Esophagus muscularis mucosa (tissue), 4 donors: ENCODE data around the gene ATF4. TPM values are rescaled to one million over a fixed set of nuclear protein-coding genes. Genes with fewer than 3 reads are reported as not detected.

ENCODE experiments used
- DNase-seq: peaks from one replicate; pipeline ENCODE4 v3.0.0-alpha.2; 2017; ENCODE audit errors: extremely low spot score
- H3K27ac ChIP-seq, 4 donors: fragments of 200-600 bp; sonication (generic); replicated peaks in 1 of 4; 1 replicate in 3 of 4; 2 replicates in 1 of 4; pipeline ENCODE4 v1.5.1; 2016 to 2019; ENCODE audit warnings: mild to moderate bottlenecking in 1 of 4
- H3K27me3 ChIP-seq, 4 donors: fragments of 200-600 bp; sonication (generic); one replicate each; pipeline versions ENCODE4 v1.5.1 to v1.6.0; 2016 to 2019
- H3K36me3 ChIP-seq, 4 donors: fragments of 200-600 bp; sonication (generic); one replicate each; pipeline ENCODE4 v1.5.1; 2016 to 2019
- H3K4me1 ChIP-seq, 4 donors: fragments of 200-600 bp; sonication (generic); one replicate each; pipeline ENCODE4 v1.5.1; 2016 to 2019
- H3K4me3 ChIP-seq, 4 donors: fragments of 200-600 bp; sonication (generic); 1 replicate in 2 of 4; 2 replicates in 2 of 4; pipeline ENCODE4 v1.5.1; 2016 to 2019; ENCODE audit warnings: mild to moderate bottlenecking in 4 of 4, moderate library complexity in 1 of 4
- H3K9me3 ChIP-seq, 4 donors: fragments of 200-600 bp; sonication (generic); 1 replicate in 3 of 4; 2 replicates in 1 of 4; pipeline ENCODE4 v1.5.1; 2016 to 2019
- CTCF ChIP-seq, 3 experiments: fragments of 200-600 bp in 2 of 3; fragments of 450-650 bp in 1 of 3; sonication (generic) in 2 of 3; IDR thresholded peaks; one replicate each; pipeline ENCODE4 v1.5.1; 2017 to 2019; ENCODE audit warnings: antibody characterized with exemption in 3 of 3, mild to moderate bottlenecking in 2 of 3, moderate library complexity in 1 of 3
- EP300 ChIP-seq: sonication (generic); formaldehyde crosslinking; IDR thresholded peaks from one replicate; pipeline ENCODE4 v1.6.1; 2017; ENCODE audit warnings: antibody characterized with exemption
- POLR2A ChIP-seq: fragments of 450-650 bp; IDR thresholded peaks from one replicate; pipeline ENCODE4 v1.6.1; 2017; ENCODE audit warnings: antibody characterized with exemption, moderate library complexity, mild to moderate bottlenecking, low read depth
- POLR2AphosphoS5 ChIP-seq, 2 donors: sonication (generic); formaldehyde crosslinking; IDR thresholded peaks; one replicate each; pipeline ENCODE4 v1.6.1; 2017; ENCODE audit warnings: antibody characterized with exemption in 2 of 2
- WGBS: methylation state at CpG from one replicate; pipeline ENCODE4 v1.1.5; 2018; 5-methylcytosine and 5-hydroxymethylcytosine counted together
- intact Hi-C: fragments of 100-400 bp; cut with DNase I; formaldehyde crosslinking; loops from one replicate; pipeline ENCODE4 v1.15.1; 2023
- total RNA-seq, 4 donors: library from RNA; depleted of rRNA; stranded (reverse); fragments of >200 nt; gene quantifications; one replicate each; pipeline versions ENCODE4 v1.1.0 to v1.2.1, GENCODE V29; 2016

The ATF4 gene
- total RNA-seq, 4 donors from 2014 or later: 516 to 895 (median 721) TPM

DNA sequence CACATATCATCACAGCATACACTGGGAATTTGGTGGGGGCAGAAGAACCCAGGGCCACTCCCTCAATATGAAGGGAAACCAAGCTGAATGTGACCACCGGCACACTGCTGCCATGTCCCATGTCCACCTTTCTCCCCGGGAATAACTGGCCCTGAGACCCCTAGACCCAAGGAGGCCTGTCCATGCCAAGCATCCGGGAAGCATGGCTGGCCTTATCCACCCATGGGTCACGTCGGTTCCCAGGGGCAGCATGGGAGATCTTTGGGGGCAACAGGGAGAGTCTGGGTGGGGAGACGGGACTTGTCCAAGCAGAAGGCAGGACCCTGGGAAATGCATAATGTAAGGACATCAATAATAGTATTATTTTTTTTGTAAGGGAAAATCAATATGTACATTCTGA is 28.7 kb upstream of the ATF4 start:
- TF ChIP-seq POLR2AphosphoS5 (IDR thresholded peaks at IDR 0.05): no peak
- TF ChIP-seq CTCF (IDR thresholded peaks at IDR 0.05): no peak
- no peak for TF ChIP-seq POLR2A
- no peak for TF ChIP-seq EP300
- WGBS: 93% methylated on average over 6 of the region's 6 CpGs
- Histone ChIP-seq H3K27ac (no peak overlapping the region), H3K27me3 (peaks cover 0 to 9% (median 0%) of the 10 kb centered on the region in 4 donors), H3K36me3 (peaks cover 0 to 13% (median 0%) of the 10 kb centered on the region in 4 donors), H3K4me3 (no peak overlapping the region), H3K9me3 (no peaks in the 10 kb centered on the region), H3K4me1 (peaks cover 3 to 26% (median 18%) of the 10 kb centered on the region in 4 donors)
- intact Hi-C loops: no loop called here
- no peak for DNase-seq

DNA sequence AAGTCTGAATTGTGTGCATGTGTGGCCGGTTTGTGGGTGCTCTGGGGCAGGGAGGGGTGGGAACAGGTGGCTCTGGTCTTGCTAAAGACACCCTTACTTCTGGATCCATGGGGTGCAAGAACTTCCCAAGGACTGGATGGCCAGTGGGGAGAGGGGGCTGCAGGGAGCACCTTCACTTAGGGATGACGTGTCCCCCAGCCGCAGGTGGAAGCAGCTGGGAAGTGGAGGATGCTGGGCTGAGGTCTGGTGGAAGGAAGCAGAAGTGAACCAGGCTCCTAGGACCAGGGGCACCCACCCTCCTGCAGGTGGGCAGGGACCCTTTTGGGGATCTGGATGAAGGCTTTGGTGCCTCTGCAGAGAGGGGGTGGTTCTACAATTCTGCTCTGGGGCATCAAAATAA is 28.2 kb upstream of the ATF4 start:
- Histone ChIP-seq H3K27ac (no peak overlapping the region), H3K4me3 (no peak overlapping the region), H3K36me3 (peaks cover 0 to 13% (median 0%) of the 10 kb centered on the region in 4 donors), H3K27me3 (peaks cover 0 to 9% (median 0%) of the 10 kb centered on the region in 4 donors), H3K4me1 (peaks cover 3 to 27% (median 20%) of the 10 kb centered on the region in 4 donors), H3K9me3 (no peaks in the 10 kb centered on the region)
- TF ChIP-seq EP300 (no peak), POLR2AphosphoS5 (IDR thresholded peaks at IDR 0.05) (no peak), POLR2A (no peak), CTCF (IDR thresholded peaks at IDR 0.05) (no peak)
- WGBS: 68% methylated on average over 3 of the region's 3 CpGs
- DNase-seq: no peak
- intact Hi-C loops: no loop called here

DNA sequence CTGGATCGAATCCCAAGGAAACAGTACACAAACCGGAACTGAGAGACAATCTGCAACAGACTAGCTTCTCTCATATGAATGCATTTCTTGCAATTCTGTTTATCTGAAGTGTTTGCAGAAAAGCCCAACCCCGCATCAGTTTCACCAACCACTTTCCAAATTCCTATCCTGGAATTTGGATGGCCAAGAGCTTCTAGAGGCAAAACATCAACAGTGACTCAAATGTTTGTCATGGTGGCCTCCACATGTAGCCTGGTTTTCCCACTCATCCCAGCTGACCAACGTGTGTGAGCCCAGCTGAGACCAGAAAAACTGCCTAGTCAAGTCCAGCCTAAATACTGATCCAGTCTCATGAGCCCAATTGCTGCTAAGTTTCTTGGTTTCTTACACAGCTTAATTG is 26.6 kb upstream of the ATF4 start:
- Histone ChIP-seq H3K9me3 (no peaks in the 10 kb centered on the region), H3K4me3 (no peak overlapping the region), H3K4me1 (peaks cover 11 to 38% (median 26%) of the 10 kb centered on the region in 4 donors), H3K27ac (no peak overlapping the region), H3K36me3 (peaks cover 0 to under 1% (median 0%) of the 10 kb centered on the region in 4 donors), H3K27me3 (peaks cover 0 to 9% (median 0%) of the 10 kb centered on the region in 4 donors)
- intact Hi-C loops: loop anchor here (2.0 kb wide), 1 partner anchor 35 kb away; no protein-coding TSS in a partner anchor
- TF ChIP-seq EP300 (no peak), CTCF (IDR thresholded peaks at IDR 0.05) (no peak), POLR2AphosphoS5 (IDR thresholded peaks at IDR 0.05) (no peak), POLR2A (no peak)
- 60% methylated on average over 4 of the region's 4 CpGs for WGBS
- no peak for DNase-seq

DNA sequence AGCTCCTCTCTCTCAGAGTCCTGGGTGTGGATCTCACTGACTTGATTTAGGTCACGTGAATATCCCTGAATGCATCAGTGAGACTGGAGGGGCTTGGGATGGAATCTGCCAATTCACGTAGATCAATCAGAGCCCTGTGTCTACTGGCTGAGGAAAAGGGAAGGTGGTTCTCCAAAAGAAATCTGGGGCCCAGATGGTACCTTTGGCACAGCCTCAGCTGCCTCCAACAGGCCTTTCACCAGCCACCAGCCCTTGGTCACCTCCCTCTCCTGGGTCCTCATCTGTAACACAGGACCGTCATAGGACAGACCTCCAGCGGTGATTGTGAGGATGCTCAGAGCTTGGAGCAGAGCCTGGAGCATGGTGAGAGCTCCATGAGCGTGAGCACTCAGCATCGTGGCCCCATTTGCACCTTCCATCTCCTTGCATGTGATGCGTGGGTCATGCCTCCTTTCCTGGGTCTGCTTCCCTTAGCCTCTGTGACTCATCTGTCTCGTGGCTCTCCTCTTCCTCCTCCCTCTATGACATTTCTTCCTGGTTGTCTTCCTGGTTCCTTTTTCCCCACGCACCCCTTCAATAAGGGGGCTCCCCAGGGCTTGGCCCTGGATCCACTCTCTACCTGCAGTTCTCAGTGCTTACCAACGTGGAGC is 25.8 kb upstream of the ATF4 start:
- Histone ChIP-seq H3K9me3 (no peaks in the 10 kb centered on the region), H3K4me1 (peaks cover 13 to 39% (median 28%) of the 10 kb centered on the region in 4 donors), H3K36me3 (no peaks in the 10 kb centered on the region), H3K27me3 (peaks cover 0 to 9% (median 0%) of the 10 kb centered on the region in 4 donors), H3K4me3 (no peak overlapping the region), H3K27ac (peak overlapping the region in 1 of 4 donors; percentile 13)
- WGBS: 71% methylated on average over 10 of the region's 10 CpGs
- TF ChIP-seq EP300 (no peak), POLR2A (no peak), CTCF (IDR thresholded peaks at IDR 0.05) (no peak), POLR2AphosphoS5 (IDR thresholded peaks at IDR 0.05) (no peak)
- intact Hi-C loops: loop anchor here (2.0 kb wide), 1 partner anchor 34 kb away; no protein-coding TSS in a partner anchor
- no peak for DNase-seq
